ENCODE data around the gene LCK. TPM values are rescaled to one million over a fixed set of nuclear protein-coding genes. Genes with fewer than 3 reads are reported as not detected.
"Not testable (repeated sequence)": the region's sequence is repeated elsewhere in the genome, so short reads cannot be mapped to it uniquely, and the experiment has no call there.

Gene LCK
- total and polyA plus RNA-seq, 2 experiments from 2014 or later = 33.2 to 86.6 TPM

DNA sequence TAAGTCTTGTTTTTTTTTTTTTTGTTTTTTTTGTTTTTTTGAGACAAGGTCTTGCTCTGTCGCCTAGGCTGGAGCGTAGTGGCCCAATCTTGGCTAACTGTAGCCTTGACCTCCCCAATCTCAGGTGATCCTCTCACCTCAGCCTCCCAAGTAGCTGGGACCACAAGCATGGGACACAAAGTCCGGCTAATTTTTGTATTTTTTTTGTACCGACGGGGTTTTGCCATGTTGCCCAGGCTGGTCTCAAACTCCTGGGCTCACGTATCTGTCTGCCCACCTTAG lies 6.1 kb downstream of the LCK start (continued):
- TF ChIP-seq ETS1 (IDR thresholded peaks at IDR 0.05) = no peak

DNA sequence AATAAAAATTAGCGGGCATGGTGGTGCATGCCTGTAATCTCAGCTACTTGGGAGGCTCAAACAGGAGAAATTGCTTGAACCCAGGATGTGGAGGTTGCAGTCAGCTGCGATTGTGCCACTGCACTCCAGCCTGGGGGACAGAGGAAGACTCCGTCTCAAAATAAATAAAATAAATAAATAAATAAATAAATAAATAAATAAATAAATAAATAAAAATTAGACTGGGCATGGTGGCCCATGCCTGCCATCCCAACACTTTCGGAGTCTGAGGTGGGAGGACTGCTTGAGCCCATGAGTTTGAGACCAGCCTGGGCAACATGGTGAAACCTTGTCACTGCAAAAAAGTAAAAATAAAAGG lies 12.2 kb downstream of the LCK start:
- H4K20me1 ChIP-seq (replicated peaks; ENCODE audit: insufficient read depth); H3K27ac Mint-ChIP-seq; H3K36me3 ChIP-seq (ENCODE audit: insufficient read depth); H3K4me3 ChIP-seq; H3K27me3 Mint-ChIP-seq (ENCODE audit: insufficient read depth, low read depth, poor library complexity); H3K27ac ChIP-seq (ENCODE audit: low read depth); DNase-seq (ENCODE audit: low spot score); H3K4me3 Mint-ChIP-seq; H3K79me2 ChIP-seq (replicated peaks; ENCODE audit: insufficient read depth); ATAC-seq; H3K27me3 ChIP-seq (ENCODE audit: insufficient read depth); H3K9me3 Mint-ChIP-seq; H3K36me3 Mint-ChIP-seq (ENCODE audit: low read depth); H3F3A ChIP-seq (replicated peaks; ENCODE audit: low read depth); H3K9me2 ChIP-seq (ENCODE audit: insufficient read depth); H3K4me1 ChIP-seq (ENCODE audit: insufficient read depth); H3K4me2 ChIP-seq: not testable (repeated sequence)
- peaks cover 13% of the 10 kb centered on the region for H3K4me1 Mint-ChIP-seq
- H2AFZ ChIP-seq = peak overlapping the region; percentile 59; the same call in 1 of the 2 replicates

- no peak overlapping the region for H3K4me3 Mint-ChIP-seq
- no peaks in the 10 kb centered on the region for H3K36me3 ChIP-seq (ENCODE audit: insufficient read depth)
- ATAC-seq (no peak), DNase-seq (ENCODE audit: low spot score) (no peak)
- H3K4me3 ChIP-seq = no peak overlapping the region
- peak overlapping the region; percentile 44; the same call in 1 of the 2 replicates for H2AFZ ChIP-seq
- no peaks in the 10 kb centered on the region for H3K9me3 Mint-ChIP-seq
- H3K36me3 Mint-ChIP-seq (ENCODE audit: low read depth) = no peaks in the 10 kb centered on the region
- H3K4me2 ChIP-seq = no peak overlapping the region
- 0 out of 2 replicates have a peak, but pooled peaks cover 6% of the 10 kb centered on the region for H3F3A ChIP-seq (replicated peaks; ENCODE audit: low read depth)
- H3K27me3 Mint-ChIP-seq (ENCODE audit: insufficient read depth, low read depth, poor library complexity) = peaks cover 7% of the 10 kb centered on the region
- no peaks in the 10 kb centered on the region for H3K4me1 ChIP-seq (ENCODE audit: insufficient read depth)
- no peaks in the 10 kb centered on the region for H3K79me2 ChIP-seq (replicated peaks; ENCODE audit: insufficient read depth)
- H3K27me3 ChIP-seq (ENCODE audit: insufficient read depth) = no peaks in the 10 kb centered on the region
- no peak overlapping the region for H3K27ac Mint-ChIP-seq
- no peaks in the 10 kb centered on the region for H3K9me2 ChIP-seq (ENCODE audit: insufficient read depth)
- no peaks in the 10 kb centered on the region for H4K20me1 ChIP-seq (replicated peaks; ENCODE audit: insufficient read depth)
- peaks cover 13% of the 10 kb centered on the region for H3K4me1 Mint-ChIP-seq
- H3K27ac ChIP-seq (ENCODE audit: low read depth) = no peak overlapping the region
- TF ChIP-seq ZNF331 (CRISPR knock-in tag; IDR thresholded peaks at IDR 0.05; ENCODE audit: low read depth) (no peak), ETS1 (IDR thresholded peaks at IDR 0.05) (no peak), CREB1 (CRISPR knock-in tag; IDR thresholded peaks at IDR 0.05; ENCODE audit: low read depth) (no peak), POLR2AphosphoS5 (IDR thresholded peaks at IDR 0.05; ENCODE audit: low read depth) (no peak)
- TF ChIP-seq, protein P1, sequence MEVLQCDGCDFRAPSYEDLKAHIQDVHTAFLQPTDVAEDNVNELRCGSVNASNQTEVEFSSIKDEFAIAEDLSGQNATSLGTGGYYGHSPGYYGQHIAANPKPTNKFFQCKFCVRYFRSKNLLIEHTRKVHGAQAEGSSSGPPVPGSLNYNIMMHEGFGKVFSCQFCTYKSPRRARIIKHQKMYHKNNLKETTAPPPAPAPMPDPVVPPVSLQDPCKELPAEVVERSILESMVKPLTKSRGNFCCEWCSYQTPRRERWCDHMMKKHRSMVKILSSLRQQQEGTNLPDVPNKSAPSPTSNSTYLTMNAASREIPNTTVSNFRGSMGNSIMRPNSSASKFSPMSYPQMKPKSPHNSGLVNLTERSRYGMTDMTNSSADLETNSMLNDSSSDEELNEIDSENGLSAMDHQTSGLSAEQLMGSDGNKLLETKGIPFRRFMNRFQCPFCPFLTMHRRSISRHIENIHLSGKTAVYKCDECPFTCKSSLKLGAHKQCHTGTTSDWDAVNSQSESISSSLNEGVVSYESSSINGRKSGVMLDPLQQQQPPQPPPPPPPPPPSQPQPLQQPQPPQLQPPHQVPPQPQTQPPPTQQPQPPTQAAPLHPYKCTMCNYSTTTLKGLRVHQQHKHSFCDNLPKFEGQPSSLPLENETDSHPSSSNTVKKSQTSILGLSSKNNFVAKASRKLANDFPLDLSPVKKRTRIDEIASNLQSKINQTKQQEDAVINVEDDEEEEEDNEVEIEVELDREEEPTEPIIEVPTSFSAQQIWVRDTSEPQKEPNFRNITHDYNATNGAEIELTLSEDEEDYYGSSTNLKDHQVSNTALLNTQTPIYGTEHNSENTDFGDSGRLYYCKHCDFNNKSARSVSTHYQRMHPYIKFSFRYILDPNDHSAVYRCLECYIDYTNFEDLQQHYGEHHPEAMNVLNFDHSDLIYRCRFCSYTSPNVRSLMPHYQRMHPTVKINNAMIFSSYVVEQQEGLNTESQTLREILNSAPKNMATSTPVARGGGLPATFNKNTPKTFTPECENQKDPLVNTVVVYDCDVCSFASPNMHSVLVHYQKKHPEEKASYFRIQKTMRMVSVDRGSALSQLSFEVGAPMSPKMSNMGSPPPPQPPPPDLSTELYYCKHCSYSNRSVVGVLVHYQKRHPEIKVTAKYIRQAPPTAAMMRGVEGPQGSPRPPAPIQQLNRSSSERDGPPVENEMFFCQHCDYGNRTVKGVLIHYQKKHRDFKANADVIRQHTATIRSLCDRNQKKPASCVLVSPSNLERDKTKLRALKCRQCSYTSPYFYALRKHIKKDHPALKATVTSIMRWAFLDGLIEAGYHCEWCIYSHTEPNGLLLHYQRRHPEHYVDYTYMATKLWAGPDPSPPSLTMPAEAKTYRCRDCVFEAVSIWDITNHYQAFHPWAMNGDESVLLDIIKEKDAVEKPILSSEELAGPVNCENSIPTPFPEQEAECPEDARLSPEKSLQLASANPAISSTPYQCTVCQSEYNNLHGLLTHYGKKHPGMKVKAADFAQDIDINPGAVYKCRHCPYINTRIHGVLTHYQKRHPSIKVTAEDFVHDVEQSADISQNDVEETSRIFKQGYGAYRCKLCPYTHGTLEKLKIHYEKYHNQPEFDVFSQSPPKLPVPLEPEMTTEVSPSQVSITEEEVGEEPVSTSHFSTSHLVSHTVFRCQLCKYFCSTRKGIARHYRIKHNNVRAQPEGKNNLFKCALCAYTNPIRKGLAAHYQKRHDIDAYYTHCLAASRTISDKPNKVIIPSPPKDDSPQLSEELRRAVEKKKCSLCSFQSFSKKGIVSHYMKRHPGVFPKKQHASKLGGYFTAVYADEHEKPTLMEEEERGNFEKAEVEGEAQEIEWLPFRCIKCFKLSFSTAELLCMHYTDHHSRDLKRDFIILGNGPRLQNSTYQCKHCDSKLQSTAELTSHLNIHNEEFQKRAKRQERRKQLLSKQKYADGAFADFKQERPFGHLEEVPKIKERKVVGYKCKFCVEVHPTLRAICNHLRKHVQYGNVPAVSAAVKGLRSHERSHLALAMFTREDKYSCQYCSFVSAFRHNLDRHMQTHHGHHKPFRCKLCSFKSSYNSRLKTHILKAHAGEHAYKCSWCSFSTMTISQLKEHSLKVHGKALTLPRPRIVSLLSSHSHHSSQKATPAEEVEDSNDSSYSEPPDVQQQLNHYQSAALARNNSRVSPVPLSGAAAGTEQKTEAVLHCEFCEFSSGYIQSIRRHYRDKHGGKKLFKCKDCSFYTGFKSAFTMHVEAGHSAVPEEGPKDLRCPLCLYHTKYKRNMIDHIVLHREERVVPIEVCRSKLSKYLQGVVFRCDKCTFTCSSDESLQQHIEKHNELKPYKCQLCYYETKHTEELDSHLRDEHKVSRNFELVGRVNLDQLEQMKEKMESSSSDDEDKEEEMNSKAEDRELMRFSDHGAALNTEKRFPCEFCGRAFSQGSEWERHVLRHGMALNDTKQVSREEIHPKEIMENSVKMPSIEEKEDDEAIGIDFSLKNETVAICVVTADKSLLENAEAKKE (CRISPR knock-in tag; IDR thresholded peaks at IDR 0.05) = no peak
- TF ChIP-seq, protein P2, sequence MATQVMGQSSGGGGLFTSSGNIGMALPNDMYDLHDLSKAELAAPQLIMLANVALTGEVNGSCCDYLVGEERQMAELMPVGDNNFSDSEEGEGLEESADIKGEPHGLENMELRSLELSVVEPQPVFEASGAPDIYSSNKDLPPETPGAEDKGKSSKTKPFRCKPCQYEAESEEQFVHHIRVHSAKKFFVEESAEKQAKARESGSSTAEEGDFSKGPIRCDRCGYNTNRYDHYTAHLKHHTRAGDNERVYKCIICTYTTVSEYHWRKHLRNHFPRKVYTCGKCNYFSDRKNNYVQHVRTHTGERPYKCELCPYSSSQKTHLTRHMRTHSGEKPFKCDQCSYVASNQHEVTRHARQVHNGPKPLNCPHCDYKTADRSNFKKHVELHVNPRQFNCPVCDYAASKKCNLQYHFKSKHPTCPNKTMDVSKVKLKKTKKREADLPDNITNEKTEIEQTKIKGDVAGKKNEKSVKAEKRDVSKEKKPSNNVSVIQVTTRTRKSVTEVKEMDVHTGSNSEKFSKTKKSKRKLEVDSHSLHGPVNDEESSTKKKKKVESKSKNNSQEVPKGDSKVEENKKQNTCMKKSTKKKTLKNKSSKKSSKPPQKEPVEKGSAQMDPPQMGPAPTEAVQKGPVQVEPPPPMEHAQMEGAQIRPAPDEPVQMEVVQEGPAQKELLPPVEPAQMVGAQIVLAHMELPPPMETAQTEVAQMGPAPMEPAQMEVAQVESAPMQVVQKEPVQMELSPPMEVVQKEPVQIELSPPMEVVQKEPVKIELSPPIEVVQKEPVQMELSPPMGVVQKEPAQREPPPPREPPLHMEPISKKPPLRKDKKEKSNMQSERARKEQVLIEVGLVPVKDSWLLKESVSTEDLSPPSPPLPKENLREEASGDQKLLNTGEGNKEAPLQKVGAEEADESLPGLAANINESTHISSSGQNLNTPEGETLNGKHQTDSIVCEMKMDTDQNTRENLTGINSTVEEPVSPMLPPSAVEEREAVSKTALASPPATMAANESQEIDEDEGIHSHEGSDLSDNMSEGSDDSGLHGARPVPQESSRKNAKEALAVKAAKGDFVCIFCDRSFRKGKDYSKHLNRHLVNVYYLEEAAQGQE (IDR thresholded peaks at IDR 0.05; ENCODE audit: unreplicated experiment) = no peak
Observed at GRCh38 chr1:32263744-32264143, 12.7 kb downstream of the LCK start.

Measured in GM23338 (cell line).